HG03139 (cell line): ENCODE measurements around the gene SLIT3.

Experiments used
- ATAC-seq: cut with Tn5 transposase; IDR thresholded peaks from one replicate; pipeline ENCODE4 v1.9.1; 2021; ENCODE audit not compliant: unreplicated experiment

The SLIT3 gene

DNA sequence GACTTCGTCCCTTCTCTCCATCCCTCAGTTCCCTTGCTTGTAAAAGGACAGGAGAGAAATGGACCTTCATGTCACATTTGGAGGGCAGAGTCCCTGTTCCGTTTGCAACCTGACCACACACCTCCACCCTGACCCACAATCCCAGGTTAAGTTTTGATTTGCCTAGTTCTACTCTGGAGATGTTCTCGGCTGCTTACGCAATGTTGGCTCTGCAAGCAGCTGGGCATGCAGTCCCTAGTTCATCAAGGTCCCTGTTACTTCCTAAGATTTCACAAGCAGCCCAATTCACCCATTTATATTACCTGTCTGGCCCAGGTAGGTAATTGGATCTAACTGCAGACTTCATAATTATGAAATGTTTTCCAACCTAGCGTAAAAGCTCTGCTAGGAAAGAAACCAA, 28.8 kb downstream of the SLIT3 start:
- ATAC-seq = no peak

GRCh38 chr5:169270827-169271226, 30.1 kb downstream of the SLIT3 start:
- no peak for ATAC-seq

- no peak for ATAC-seq
Measured at GRCh38 chr5:169268019-169268418, 32.9 kb downstream of the SLIT3 start.

- no peak for ATAC-seq
Measured at GRCh38 chr5:169265888-169266287, 35.1 kb downstream of the SLIT3 start.

GRCh38 chr5:169263591-169263990, 37.3 kb downstream of the SLIT3 start:
- ATAC-seq = no peak

DNA sequence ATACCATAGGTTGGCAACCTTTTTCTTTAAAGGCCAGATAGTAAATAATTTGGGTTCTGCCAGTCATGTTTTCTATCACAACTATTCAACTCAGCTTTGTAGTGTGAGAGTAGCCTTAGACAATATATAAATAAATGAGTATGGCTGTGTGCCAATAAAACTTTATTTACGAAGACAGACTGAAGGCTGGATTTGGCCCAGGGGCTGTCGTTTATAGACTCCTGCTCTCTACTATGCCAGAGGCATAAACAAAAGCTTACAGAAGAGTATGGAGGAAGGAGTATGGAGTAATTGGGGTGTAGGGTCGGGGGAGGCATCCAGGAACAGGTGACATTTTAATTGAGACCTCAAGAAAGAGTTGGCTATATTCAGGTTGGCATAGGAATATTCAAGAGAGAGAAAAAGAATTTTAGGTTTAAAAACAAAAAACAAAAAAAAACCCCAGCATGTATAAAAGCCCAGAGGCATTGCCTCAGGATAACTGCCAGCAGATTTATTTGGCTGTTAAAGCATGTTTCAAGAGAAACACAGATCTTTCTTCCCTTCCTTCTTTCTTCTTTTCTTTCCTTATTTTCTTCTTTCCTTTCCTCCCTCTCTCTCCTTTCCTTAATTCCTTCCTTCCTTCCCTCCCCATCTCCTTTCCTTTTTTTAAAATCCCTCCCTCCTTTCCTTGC, 39.9 kb downstream of the SLIT3 start:
- ATAC-seq = no peak

- ATAC-seq = no peak
Measured at GRCh38 chr5:169258372-169259000, 42.5 kb downstream of the SLIT3 start.

DNA sequence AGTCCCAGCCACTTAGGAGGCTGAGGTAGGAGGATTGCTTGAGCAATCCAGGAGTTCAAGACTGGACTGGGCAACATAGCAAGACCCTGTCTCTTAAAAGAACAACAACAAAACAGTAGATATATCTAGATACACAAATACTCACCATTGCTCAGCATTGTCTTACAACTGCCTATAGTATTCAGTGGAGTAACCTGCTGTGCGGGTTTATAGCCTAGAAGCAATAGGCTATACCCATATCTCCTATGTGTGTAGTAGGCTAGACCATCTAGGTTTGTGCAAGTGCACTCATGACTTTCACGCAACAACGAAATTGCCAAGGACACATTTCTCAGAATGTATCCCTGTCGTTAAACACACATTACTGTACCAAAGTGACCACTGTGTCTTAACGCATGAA, 44.7 kb downstream of the SLIT3 start:
- no peak for ATAC-seq

DNA sequence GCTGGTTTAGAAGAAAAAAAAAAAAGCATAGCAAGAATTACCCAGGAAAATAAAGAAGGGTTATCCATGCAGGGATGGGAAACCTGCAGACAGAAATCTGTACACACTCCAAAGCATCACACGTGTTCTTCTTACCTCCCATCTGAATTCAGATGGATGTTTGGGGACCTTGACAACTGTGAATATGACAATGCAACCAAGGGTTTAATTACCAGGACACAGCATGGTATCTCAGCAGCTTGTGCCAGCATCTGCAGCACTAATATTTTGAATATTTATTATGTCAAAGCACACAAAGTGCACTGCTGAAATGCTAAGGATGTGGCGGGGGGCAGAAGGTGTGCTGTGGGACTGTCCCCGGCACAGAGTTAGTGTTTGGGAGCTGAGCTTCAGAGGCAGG, 47.9 kb downstream of the SLIT3 start:
- no peak for ATAC-seq

- ATAC-seq = no peak
Measured at GRCh38 chr5:169251333-169252084, 49.4 kb downstream of the SLIT3 start.

DNA sequence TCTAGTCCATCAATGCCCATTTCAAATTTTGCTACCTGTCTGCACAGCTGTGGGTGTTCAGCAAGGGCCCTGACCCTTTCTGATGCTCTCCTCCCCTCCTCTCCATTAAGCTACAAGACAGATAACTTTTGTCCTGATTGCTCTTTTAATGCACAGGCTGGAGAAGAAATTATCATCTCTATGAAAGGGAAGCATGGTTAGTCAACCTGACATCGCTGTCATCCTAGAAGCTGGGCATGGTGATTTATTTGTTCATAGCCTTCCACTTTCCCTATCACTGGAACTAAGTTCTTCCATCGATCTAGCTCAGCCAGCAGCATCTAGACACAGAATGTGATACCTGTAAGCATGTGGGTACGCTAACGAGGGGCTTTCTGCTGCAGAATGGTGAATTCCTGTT, 50.1 kb downstream of the SLIT3 start:
- ATAC-seq = no peak

DNA sequence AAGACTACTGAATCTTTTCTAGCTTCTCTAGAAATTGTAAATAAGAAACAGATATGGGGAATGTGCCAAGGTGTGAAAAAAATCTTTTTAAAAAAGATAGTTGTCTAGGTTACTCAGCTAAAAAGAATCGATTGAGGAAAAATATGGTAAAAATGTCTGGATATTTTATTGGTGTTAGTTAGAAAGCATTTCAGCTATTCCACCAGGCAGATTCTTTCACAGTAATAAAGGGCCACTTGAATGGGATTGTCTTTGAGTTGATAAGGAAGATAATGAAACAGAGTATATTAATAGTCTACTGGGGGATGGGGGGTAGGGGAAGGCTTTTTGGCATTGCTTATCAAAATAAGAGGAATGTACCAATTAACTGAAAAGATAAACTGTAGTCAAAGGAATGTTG, 51.9 kb downstream of the SLIT3 start:
- no peak for ATAC-seq

DNA sequence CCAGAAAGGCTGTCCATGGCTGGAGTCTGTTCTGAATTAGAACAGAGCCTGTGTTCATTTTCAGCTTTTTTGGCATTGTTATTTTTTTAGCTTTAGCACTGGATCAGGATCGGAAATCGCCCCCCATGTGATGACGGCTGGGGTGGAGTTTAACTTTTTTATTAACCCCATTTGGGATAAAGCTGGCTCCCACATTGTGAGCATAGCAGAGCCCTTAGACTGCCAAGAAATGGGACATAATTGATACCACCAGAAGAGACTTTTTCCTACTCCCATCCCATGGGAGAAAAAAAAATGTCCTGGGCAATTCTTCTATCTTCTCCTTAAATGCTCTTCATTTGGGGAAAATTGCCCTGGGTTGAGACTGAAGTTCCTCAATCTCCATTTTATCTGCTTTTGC, 52.4 kb downstream of the SLIT3 start:
- ATAC-seq = no peak

DNA sequence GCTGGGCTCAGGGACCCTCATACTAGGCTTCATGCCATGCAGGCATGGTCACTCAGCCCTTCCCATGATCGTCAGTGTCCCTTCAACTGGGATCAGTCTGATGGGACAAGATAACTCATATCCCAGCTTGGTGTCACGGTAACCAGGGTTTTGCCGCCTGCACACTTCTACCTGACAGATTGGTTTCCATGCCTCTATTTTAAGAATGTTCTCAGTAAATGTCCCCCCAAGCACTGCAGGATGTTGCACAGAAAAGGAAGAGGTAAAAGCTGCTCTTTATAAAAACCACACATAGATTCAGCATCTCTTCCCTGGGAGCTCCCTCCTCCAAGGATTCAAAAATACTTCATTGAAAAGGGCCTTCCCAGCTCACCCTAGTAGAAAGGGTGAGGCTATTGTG, 56.1 kb downstream of the SLIT3 start:
- no peak for ATAC-seq

DNA sequence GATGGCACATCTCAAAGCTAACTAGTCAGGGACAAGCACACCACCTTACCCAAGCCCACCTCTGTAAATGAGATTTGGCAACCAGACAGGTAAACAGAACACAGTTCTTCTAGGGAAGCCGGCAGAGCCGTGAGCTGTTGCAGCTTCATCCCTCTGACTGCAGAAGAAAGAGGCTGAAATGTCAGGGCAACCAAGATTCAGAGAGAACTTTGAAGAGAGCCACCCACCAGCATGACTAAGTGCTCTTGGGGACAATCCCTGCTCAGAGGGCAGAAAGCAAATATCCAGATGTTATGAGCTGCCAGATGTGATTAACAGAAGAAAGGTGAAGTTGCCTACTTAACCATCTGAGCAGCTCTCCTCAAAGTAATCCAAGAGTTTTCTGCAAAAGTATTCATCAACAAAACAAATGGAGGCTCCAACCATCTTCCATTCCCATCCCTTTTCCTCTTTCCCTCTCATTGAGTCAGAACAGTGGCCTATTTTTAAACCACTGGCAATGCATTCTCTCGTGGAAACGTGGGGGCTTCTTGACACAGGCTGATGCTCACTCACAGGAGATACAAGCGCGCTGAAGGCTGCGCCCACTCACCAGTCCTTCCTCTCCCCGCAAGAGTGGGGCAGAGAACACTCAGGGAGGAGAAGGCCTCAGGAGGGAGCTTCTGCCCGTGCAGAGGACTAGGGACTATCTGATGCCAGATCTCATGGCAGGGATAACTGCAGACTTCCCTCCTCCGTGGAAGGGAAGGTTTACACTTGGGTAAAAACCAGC, 57.1 kb downstream of the SLIT3 start:
- ATAC-seq = no peak

DNA sequence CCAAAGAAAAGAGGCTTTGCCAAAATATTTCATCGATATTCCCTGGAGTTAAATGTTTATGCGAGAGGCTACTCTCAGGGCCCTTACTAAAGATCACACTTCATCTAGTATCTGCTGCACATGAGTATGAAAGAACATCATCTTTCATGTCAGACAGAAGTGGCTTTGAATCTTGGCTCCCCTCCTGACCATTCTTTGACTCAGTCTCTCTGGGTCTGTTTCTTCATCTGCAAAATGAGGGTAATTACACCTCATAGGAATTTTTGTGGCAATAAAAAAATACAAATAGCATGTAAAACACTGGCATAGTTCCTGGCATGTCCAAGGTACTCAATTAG, 58.1 kb downstream of the SLIT3 start:
- ATAC-seq = no peak

DNA sequence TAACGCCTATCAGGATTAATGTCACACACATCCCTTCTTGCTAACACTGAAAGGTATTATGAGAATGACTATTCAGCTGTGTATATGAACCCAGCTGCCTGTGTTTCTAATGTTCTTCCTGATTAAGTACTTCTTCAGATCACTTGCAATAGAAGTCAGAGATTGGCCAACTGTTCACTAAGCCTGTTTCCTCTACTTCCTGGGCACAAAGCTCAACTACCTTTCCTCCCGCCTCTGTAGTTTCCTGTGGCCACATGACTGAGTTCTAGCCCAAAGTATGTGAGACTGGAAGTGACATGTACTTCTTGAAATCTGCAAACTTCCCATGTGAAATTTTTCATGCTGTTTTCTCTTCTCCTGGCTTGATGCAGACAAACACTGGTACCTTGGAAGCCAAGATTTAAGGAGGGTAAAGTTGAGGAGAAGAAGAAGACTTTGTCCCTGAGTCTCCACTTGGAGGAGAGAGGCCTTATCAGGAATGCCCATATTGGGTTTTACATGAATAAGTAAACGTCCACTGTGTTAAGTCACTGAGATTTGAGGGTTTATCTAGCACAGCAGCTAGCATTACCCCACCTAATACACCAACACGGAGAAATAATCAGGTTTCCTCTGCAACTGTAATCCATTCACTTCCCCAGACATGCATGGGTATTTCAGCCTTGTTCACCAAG, 58.6 kb downstream of the SLIT3 start:
- ATAC-seq = no peak

GRCh38 chr5:169229342-169229892, 71.5 kb downstream of the SLIT3 start:
- ATAC-seq = no peak

DNA sequence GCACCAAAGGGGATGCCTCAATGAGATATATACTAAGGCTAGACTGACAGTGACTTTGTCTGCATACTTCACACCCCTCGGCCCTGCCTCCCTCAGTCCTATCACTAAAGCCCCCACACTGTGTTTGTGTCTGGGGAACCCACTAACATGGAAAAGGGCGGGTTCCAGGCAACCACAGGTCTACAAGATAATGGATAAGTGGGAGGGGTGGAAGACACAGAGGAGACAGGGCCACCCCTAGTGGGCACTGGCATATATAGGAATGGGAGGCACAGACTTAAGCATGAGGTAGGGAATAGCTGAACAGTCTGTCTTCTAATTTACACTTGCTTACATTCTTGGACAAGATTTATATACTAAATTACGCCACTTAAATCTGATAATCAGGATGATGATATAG, 74.0 kb downstream of the SLIT3 start:
- no peak for ATAC-seq

DNA sequence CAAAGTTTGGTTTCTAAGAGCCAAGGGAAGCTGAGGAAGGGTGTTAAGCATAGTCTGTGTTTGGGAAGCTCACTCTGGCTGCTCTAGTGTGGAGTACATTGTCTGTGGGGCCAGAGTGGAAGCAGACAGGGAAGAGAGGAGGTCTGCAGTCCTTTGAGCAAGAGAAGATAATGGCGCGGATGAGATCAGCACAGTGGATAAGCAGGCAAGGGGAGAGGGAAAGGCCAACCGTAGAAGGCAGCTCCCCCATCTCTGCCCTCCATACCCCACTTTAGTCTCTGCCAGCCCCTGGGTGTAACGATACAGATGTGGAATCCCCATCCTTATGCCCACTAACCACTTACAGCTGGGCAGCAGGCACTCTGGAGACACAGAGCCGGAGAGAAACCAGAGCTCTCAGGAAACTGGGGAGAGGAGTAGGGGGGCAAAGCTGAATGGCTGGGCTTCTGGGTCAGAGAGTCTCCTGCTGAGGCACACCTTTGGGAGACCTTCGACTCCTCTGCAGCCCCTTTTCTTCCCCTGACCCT, 75.0 kb downstream of the SLIT3 start:
- ATAC-seq = no peak

GRCh38 chr5:169223595-169223953, 77.4 kb downstream of the SLIT3 start:
- no peak for ATAC-seq
